Ovary (tissue), 3 donors: ENCODE measurements around the gene MLLT11.

Source experiments
- EP300 ChIP-seq: sonication (generic); formaldehyde crosslinking; IDR thresholded peaks from one replicate; pipeline ENCODE4 v1.6.1; 2017; ENCODE audit warnings: antibody characterized with exemption
- POLR2A ChIP-seq: fragments of 450-650 bp; IDR thresholded peaks from one replicate; pipeline ENCODE4 v1.6.1; 2017; ENCODE audit warnings: antibody characterized with exemption, mild to moderate bottlenecking, moderate library complexity
- TF ChIP-seq, protein P1 (sequence below), 3 donors: fragments of 450-650 bp in 2 of 3; fragments of 200-600 bp in 1 of 3; IDR thresholded peaks; one replicate each; pipeline versions ENCODE4 v1.5.1 to v1.8.0; 2016 to 2022; ENCODE audit warnings: antibody characterized with exemption in 3 of 3, mild to moderate bottlenecking in 1 of 3
- donor health status: DM: no; HTN: no; CAD: no.

DNA sequence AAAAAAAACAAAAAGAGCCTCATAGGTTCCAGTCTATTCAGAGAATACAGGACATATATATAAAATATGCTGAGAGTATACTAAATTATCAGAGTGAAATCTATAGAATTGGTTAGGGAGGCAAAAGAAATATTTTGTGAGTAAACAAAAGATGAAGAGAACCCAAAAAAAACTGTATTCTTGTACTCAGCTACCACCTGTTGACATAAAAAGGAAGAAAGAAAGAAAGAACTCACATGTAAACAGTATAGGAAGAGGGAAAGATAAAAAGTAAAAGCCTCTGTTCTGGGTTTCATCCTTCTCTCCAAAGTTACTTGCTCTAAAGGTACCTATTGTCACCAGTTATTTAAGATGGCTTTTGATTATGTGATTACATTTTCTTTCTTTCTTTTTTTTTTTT is 33.7 kb upstream of the MLLT11 start:
- TF ChIP-seq POLR2A (no peak), EP300 (no peak)
- TF ChIP-seq, protein P1, sequence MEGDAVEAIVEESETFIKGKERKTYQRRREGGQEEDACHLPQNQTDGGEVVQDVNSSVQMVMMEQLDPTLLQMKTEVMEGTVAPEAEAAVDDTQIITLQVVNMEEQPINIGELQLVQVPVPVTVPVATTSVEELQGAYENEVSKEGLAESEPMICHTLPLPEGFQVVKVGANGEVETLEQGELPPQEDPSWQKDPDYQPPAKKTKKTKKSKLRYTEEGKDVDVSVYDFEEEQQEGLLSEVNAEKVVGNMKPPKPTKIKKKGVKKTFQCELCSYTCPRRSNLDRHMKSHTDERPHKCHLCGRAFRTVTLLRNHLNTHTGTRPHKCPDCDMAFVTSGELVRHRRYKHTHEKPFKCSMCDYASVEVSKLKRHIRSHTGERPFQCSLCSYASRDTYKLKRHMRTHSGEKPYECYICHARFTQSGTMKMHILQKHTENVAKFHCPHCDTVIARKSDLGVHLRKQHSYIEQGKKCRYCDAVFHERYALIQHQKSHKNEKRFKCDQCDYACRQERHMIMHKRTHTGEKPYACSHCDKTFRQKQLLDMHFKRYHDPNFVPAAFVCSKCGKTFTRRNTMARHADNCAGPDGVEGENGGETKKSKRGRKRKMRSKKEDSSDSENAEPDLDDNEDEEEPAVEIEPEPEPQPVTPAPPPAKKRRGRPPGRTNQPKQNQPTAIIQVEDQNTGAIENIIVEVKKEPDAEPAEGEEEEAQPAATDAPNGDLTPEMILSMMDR (IDR thresholded peaks at IDR 0.05) = no peak
